ENCODE data around the gene MAML2.

GRCh38 chr11:95933594-95933993 is 409.4 kb downstream of the MAML2 start:
- TF ChIP-seq SP1 (IDR thresholded peaks at IDR 0.05; ENCODE audit: low read depth, low read length) (no peak), CTCF (IDR thresholded peaks at IDR 0.05; ENCODE audit: control extremely low read depth in 1 of 3, insufficient read depth in 1 of 3, low read depth in 1 of 3, low read length in 3 of 3) (no peak), E2F6 (IDR thresholded peaks at IDR 0.05) (no peak), SIX5 (IDR thresholded peaks at IDR 0.05; ENCODE audit: low read depth, low read length) (no peak), TBP (IDR thresholded peaks at IDR 0.05; ENCODE audit: low read depth, low read length) (no peak), EP300 (IDR thresholded peaks at IDR 0.05; ENCODE audit: borderline replicate concordance in 1 of 2, low read depth in 2 of 2, low read length in 2 of 2) (no peak), GTF2F1 (IDR thresholded peaks at IDR 0.05; ENCODE audit: borderline replicate concordance, low read depth, low read length) (no peak)
